GM19043 (cell line): ENCODE data around the gene NEK8.
"Not testable (repeated sequence)": the region's sequence is repeated elsewhere in the genome, so short reads cannot be mapped to it uniquely, and the experiment has no call there.

Experiments
- ATAC-seq: cut with Tn5 transposase; IDR thresholded peaks from one replicate; pipeline ENCODE4 v1.9.1; 2021; ENCODE audit warnings: low read depth; ENCODE audit not compliant: unreplicated experiment

NEK8 gene

DNA sequence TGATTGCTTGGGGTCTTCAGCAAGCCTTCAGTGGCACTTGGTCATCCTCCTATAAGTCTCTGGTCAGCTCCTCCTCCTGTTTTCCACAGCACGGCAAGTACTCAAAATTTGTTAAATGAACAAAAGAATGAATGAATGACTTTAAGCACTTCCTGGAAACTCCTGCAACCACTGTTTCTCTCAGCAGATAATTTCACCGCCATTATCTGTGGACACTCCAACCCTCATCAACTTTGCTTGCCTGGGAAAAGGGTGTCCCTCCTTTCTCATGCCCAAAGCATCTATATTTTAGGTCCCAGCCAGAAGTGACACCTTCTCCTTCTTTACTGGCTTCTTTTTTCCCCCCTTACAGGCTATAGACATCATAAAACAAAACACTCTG is 21.3 kb upstream of the NEK8 start:
- ATAC-seq = no peak

GRCh38 chr17:28710861-28711722 is 17.5 kb upstream of the NEK8 start:
- ATAC-seq = peak; percentile 64

- peak; percentile 17 for ATAC-seq
Observed at GRCh38 chr17:28711723-28712031, 16.9 kb upstream of the NEK8 start, which contains the start of gene PROCA1. Gene PROCA1 (minus strand): TSS chr17:28711888. CDS start chr17:28711660, 228 bp downstream.

GRCh38 chr17:28712032-28712704 is 16.4 kb upstream of the NEK8 start:
- no peak for ATAC-seq

- ATAC-seq = no peak
Observed at GRCh38 chr17:28712705-28713415, 15.7 kb upstream of the NEK8 start.

- ATAC-seq = no peak
Observed at GRCh38 chr17:28714281-28714680, 14.3 kb upstream of the NEK8 start.

GRCh38 chr17:28715217-28715616 is 13.4 kb upstream of the NEK8 start:
- ATAC-seq = no peak

DNA sequence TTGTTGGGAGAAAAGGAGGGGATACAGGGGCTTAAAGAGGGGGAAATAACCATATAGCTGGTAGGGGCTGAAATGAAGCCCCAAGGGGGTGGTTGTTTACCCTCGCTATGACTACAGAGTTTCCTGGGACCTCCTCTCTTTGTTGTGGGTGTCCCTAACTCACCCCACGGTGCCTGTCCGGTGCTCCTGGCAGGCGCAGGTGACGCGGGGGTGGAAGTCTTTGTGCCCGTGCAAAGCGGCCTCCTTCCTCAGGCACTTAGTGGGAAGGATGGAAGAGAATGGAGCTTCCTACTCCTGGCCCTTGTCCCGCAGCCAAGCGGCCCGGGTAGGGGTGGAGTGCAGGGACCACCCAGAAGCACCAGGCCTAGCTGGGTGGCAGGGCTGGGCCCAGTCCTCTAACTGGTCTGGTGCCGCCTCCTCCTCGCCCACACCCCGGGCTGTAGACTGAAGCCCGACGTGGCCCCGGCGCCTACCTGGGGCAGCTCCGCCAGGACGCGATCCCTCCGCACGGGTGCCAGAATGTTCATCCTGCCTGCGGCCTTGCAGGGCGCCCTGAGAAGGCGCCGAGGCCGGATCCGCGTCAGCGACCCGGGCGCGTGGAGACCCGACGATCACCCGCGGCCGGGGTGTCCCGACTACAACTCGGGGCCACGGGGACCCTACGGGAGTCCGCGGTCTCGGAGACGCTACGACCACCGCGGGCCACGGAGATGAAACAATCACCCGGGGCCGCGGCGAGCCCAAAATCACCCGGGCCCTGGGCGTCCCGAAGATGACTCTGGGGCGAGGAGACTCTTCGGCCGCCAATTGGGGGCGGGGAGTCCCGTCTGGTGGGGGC is 11.6 kb upstream of the NEK8 start:
- ATAC-seq = no peak

GRCh38 chr17:28717578-28718332 is 10.8 kb upstream of the NEK8 start, which contains the start of gene RAB34:
Gene RAB34 (minus strand): TSS chr17:28717868. CDS start chr17:28717266, 602 bp downstream.
- no peak for ATAC-seq

GRCh38 chr17:28718333-28719020 is 10.1 kb upstream of the NEK8 start:
- no peak for ATAC-seq

DNA sequence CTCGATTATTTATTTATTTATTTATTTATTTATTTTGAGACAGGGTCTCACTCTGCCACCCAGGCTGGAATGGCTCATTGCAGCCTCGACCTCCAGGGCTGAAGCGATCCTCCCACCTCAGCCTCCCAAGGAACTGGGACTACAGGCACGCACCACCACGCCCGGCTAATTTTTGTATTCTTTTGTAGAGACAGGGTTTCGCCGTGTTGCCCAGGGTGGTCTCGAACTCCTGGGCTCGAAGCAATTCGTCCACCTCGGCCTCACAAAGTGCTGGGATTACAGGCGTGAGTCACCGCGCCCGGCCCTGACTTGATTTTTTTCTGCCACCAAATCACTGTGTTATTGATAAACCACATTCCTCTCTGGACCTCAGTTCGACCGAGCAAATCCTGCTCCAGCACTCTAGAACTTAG is 9.6 kb upstream of the NEK8 start:
- no peak for ATAC-seq

DNA sequence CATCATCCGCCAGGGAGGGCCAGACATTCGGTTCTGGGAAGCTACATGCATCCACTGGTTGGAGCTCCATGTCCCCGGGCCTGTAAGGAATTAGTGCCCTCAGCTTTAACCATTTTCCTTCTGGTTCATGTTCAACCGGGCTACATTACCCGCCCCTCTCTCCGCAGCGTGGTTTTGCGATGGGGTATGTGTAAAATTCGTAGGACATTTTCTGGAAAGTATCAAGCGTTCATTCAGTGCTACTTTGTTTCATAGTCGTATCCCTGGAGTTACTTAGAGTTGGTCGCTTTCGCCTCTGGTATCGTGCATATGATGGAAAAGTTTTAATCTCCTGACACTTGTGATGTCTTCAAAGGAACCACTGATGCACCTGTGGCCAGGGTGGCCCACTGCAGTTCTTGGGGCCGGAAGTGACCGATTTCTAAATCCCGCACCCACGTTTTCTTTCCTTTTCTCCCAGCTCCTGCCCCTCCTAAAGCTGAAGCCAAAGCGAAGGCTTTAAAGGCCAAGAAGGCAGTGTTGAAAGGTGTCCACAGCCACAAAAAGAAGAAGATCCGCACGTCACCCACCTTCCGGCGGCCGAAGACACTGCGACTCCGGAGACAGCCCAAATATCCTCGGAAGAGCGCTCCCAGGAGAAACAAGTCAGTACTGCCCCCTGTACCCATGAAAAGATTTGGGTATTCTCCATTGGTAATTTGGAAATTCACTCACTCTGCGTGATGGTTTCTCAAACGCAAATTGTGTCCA is 8.2 kb upstream of the NEK8 start:
- ATAC-seq = no peak

- ATAC-seq = not testable (repeated sequence)
Observed at GRCh38 chr17:28720997-28721329, 7.6 kb upstream of the NEK8 start.

DNA sequence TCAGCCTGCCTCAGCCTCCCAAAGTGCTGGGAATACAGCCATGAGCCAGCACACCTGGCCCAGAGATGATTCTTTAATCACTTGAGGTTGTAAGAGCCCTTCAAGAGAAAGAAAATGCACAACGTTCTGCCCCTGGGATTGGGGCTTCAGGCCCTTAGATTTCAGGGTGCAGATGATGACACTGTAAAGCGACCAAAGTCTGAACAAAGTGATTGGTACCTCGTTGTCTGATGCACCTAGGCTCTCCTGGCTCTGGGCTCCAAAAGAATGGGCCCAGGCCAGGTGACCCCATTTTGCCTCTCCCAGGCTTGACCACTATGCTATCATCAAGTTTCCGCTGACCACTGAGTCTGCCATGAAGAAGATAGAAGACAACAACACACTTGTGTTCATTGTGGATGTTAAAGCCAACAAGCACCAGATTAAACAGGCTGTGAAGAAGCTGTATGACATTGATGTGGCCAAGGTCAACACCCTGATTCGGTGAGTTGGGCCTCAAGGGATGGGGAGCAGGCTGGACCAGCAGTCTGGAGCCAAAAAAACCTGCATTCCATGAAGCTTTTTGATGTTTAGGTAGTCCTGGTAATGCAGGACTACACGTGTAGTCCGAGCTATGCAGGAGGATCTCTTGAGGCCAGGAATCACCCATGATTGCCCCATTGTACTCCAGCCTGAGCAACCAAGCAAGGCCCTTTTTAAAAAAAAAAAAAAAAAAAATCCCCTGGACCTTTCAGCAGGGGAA is 6.0 kb upstream of the NEK8 start:
- ATAC-seq = no peak

DNA sequence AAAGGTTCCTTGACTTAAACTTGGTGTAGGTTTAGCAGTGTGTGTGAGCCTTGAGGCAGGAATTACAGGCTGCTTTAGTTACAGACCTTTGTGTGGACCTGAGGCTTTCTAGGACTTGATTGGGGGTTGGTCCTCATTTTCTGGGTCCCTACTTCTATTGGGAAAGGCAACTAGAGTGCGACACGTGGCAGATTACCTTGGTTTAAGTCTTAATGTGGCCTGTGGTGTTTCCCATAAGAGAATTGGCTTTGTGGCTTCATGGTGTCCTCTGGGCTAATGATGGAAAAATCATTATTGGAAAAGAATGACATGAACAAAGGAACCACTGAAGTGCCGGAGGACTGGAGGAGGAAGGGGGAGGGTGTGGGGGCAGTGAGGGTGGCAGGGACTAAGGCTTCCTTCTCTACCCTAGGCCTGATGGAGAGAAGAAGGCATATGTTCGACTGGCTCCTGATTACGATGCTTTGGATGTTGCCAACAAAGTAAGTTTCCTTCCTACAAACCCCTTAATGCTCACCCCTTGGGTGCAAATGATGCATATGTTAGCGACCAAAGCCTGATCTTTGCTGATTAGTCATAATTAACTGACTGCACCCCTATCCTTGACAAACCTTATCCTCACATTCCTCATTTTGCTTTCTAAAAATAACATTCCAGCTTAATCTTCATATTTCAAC is 5.3 kb upstream of the NEK8 start:
- no peak for ATAC-seq

- ATAC-seq = not testable (repeated sequence)
Observed at GRCh38 chr17:28723836-28724499, 4.6 kb upstream of the NEK8 start.
